NCI-H128 (cell line): Measurements from ENCODE around the gene PHF21A.

Experiments used
- DNase-seq: peaks from one replicate; lab custom pipeline; 2025; ENCODE audit not compliant: unreplicated experiment; lab: John Stamatoyannopoulos, UW

PHF21A gene

DNA sequence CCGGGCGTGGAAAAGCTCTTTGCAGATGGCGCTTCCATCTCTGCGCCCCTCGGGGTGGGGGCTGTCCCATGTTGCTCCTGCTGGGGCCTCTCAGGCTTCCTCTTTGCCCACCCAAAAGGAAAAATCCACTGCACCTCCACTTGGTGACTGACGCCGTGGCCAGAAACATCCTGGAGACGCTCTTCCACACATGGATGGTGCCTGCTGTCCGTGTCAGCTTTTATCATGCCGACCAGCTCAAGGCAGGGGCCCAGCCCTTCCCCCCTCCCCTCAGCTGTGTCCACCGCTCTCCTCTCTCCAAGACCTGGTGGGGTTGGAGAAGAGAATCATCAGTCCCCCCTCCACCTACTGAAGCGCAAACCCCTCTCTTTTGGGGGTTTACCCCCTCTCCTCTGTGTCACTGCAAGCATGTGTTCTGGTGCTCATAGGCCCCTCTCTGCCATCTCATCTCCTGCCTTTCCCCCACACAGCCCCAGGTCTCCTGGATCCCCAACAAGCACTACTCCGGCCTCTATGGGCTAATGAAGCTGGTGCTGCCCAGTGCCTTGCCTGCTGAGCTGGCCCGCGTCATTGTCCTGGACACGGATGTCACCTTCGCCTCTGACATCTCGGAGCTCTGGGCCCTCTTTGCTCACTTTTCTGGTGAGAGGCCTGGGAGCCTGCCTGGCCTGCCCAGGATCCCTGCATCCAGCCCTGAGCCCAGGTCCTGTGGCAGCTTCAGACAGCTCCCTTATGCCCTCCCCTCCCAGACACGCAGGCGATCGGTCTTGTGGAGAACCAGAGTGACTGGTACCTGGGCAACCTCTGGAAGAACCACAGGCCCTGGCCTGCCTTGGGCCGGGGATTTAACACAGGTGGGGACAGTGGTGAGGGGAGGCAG is 197.0 kb downstream of the PHF21A start:
- DNase-seq = no peak

DNA sequence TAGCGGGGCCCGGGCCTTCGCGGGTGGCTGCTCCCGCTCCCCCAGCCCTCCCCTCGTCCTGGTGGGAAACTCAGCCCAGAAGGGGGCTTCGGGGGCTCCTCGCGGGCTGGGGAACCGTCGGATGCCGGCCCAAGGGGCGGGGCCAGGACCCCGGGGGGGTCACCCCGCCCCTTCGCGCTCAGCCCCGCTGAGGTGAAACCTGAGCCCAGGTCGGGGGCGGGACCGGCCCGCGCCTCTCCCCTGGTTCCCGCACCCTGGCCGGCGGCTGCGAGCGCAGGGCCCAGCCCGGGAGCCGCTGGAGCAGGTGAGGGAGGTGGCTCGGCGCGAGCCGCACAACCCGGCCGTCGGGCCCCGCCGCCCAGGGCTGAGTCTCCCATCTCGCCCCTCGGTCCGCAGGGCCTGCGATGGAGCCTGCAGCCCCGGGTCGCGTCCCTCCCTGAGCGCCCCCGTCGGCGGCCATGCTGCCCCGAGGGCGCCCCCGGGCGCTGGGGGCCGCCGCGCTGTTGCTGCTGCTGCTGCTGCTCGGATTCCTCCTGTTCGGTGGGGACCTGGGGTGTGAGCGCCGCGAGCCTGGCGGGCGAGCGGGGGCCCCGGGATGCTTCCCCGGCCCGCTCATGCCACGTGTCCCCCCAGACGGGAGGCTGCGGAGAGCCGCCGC is 198.7 kb downstream of the PHF21A start, which contains the start of gene LARGE2:
TSS of gene LARGE2 (plus strand) at position 232 of the 658 bp plus-strand sequence. CDS start at position 459, 227 bp downstream.
- DNase-seq = peak; percentile 40

DNA sequence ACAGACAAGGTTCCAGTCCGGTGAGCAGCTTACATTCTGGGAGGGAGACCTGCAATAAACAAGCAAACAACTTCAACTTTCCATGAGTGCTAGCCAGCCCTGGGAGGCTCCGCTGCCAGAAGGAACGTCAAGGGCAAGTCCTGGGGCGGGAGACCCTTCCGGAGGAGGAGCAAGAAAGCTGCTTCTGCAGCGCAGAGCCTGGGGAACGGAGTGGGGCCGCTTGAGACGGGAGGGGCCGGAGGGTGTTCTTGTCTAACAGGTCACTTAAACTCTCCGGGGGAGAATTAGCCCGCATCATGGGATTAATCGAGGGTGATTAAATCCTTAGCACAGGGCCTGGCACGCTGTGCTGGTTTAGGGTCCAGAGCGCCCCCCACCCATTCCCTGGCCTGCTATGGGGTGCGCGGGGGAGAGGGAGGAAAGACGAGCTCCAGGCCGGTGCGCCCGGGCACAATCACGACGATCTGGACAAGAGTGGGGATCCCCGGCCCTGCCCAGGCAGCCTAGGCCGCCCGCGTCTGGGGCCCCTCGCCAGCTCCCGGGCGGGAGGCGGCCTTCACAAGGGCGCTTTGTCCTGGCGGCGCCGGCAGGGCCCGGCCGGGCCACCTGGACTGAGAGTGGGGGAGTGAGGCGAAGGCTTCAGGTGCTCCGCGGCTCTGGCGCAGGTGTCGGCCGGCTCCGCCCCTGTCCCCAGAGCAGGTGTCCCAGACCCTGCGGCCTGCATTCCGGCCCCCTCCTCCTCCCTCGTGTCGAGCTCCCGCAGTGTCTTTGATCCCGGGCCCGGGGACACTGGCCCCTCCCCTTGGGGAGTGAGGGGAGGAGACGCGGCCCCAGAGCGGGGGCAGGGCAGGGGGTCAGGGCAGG is 199.5 kb downstream of the PHF21A start:
- DNase-seq = peak; percentile 59

DNA sequence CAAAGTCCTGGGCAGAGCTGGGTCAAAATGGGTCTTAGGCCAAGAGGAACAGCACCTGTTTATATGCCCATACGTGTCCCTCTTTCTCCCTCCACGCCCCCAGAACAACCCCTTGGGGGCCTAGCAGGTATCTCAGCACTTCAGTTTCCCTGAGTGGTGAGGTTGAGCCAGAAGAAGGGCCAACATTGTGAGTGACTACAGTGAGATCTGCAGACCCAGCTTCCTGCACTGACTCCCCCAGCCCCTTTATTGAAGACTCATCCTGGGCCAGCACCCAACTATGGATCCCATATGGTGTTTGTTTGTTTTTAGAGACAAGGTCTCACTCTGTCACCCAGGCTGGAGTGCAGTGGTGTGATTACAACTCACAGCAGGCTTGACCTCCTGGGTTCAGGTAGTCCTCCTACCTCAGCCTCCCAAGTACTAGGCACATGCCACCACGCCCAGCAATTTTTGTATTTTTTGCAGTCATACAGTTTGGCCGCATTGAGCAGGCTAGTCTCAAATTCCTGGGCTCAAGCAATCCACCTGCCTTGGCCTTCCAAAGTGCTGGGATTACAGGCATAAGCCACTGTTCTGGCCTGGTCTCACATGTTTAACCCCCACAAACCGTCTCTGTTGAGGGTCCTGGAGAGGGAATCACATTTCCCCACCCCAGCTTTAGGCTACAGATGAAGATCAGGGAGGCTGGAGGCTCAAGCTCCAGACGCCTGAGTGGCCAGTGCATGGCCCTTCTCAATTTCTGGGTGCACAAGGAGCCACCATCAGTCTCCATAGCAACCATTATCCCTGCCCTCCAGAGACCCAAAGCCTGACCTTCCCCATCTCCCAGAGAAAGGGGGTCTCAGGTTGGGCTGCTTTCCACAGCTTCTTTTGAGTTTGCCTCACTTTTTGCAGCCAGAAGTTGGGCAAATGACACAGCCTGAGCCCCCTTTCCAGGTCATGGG is 200.4 kb downstream of the PHF21A start:
- no peak for DNase-seq

DNA sequence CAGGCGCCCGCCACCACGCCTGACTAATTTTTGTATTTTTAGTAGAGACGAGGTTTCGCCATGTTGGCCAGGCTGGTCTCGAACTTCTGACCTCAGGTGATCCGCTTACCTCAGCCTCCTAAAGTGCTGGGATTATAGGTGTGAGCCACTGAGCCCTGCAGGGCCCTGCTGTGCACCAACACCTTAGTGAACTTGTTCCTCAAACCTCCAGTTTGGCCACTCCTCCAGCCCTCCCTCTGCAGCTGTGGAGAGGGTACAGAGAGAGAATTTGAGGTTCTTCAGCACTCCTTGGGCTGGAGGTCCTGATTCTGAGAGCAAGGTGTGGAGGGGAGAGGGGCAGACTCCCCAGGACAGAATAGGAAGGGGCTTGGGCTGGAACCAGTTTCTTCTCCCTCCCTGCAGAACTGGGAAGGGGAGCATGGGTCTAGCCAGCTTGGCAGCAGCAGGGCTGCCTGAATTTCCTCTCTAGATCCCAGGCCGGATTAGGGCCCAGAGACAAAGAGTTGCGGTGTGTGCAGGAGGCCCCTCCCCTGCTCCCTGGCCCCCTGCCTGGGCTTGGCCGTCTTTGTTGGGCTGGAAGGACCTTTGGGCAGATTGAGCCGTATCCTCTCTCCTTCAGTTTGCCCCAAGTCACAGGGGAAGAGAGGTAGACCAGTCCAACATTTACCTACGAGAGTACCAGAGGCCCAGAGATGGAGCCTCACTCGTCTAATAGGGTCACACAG is 201.3 kb downstream of the PHF21A start:
- DNase-seq = no peak

DNA sequence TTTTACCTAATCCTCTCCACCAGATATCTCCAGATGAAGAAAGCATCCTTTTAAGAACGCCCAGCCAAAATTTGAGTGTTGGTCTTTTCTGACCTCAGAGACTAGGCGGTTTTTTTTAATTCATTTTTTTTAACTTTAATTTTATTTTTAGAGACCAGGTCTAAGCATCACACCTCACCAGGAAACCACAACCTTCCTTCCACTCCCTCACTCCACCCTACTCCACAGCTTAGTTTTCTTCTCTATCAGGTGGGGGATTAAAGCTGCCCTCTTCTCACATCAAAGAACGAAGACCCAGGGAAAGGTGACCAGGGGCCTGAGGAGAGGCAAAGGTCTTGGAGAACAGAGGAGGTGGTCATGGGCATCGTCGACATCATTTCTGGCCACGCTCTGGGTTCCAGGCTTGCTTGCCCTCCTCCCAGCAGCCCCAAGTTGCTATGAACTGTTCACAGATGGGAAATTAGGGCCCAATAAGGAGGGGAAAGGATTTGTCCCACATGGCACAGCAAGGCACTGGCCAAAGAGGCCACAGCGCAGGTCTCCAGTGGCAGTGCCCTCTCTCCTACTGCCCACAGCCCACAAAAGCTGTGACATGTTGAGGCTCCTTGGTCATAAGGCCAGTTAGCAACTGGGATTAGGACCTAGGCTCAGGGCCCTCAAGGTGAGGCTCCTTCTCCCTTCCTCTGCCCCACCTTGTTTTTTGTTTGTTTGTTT is 202.1 kb downstream of the PHF21A start:
- DNase-seq = no peak

DNA sequence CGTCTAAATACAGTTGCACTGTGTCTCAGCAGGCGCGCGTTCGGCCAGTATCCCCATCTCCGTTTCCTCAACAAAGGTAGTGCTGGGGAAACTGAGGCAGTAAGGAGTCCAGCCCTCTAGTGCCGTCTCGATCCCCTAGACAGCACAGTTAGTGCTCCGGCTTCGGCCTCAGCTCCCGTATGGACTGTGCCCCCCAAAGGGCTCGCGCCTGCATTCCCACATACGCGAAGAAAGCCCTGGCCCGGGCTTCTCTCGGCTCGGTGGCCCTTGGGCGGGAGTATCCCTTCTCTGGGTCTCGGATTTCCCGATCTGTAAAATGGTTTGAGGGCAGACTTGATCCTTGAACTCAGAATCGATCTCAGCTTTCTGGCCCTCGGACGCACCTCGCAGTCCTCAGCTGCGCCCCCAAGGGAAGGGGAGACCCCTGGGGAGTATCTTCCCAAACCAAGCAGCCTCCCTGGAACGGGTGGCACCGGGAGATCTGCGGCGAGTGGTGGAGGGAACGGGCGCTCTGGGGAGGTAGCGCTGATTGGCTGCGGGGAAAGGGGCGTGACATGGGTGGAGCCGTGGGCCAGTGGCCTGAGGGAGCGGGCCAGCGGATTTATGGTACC is 202.8 kb downstream of the PHF21A start:
- peak; percentile 49 for DNase-seq

DNA sequence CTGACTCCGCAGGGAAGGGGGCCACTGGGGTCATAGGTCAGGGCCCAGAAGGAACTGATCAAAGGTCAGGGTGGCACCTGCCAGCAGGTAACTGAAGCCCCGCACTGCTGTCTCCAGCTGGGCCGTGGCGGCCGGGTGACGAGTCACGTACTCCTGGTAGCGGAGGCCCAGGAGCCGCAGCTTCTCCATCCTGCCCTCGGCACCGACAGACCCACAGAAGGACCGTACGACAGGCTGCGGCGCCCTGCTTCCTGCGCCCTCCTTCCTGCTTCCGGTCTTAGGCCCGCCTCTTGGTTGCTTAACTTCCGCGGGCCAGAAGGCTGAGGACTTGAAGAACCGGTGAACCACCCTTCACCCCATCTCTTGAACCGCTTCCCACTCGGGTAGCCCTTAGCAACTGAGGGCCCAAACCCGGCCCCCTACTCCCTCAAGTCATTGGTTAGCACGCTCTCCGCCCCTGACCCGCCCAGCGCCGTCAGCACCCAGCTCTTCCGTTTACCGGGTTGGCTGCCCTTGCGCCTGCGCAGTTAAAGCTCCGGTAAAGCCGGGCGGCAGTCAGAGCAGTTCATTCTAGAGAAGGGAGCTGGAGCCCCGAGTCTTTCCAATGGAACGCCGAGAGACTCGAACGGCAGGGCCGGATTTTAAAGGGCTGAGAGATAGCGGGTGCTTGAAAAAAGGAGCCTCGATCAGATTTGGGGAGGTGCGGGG is 203.5 kb downstream of the PHF21A start, which contains the start of gene PEX16:
TSS of gene PEX16 (minus strand) at position 255 of the 708 bp plus-strand sequence. CDS start at position 189, 66 bp downstream.
- peak; percentile 92 for DNase-seq

DNA sequence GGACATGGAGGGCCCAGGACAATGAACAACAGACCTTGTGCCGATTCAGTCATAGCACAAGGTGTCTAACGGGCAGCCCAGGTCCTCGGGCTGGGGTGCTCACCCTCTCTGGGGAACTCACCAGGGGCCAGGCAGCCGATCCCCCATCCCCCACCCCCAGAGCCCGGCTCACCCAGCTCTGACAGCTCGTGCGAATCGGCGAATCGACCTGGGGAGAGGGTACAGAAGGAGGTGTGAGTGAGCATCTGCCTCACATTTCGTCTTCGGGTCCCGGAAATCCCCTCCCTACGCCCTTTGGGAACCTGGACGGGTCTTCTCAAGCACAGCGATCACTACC is 204.0 kb downstream of the PHF21A start:
- no peak for DNase-seq

DNA sequence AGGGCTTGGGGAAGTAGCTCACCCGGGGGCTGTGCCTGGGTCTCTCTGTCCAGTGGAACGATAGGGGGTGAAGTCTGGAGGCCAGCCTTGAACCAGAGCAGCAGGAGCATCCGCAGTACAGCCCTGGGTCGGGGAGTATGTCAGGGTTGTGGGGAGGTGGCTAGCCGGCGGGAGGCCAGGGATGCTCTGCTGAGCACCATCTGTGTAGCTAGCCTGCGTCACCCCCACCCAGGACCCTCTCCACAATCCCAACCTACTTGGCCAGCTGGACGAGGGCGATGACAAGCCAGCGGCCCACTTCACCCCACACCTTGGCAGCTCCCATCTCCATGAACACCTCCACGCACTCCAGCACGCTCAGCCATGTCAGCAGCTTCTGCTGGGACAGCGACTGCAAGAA is 205.8 kb downstream of the PHF21A start:
- DNase-seq = no peak

DNA sequence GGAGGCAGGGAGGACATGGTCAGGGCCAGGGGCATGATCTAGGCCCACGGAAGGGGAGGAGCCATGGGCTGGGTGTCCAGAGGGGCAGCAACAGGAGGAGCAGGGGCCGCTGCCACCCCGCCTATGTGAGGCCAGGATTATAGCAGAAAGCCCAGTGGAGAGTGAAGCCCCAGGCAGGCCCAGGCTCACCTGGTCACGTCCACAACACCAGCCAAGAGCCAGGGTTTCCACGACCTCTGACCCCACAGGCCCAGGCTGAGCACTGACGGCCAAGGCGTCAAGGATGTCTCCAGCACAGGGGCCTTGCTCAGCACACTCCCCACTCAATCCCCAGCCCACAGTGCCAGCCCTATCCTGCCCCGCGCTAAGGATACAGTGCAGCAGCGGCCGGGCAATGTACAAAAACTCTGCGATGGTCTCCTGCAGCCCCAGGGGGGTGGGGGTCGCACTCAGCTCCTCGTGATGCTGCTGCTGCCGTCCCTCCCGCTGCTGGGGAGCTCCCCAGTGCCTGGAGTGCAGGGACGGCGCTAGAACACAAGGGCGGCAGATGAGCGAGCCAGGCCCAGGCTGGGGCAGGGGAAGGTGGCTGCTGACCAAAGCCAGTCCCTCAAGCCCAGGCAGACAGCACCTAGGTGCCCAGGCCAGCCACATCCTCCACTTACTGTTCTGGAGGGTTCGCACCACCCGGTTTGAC is 207.2 kb downstream of the PHF21A start:
- DNase-seq = no peak

DNA sequence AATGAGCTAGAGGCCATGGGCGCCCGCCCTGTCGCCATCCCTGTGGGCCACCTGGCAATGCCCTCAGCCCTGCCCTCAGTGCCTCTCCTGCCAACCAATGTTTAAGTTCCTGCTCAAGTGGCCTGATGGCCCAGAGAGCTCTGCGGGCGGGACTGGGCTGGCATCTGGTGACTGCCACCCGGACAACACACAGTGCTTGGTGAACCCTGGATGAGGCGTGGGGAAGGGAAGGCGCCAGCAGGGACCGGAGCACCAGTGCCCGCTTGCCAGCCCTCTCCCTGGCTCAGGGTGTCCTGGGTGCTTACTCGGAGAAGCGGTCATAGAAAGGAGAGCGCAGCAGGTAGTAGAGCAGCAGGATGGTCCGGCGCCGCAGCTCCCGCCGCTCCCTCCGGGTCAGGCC is 207.7 kb downstream of the PHF21A start:
- no peak for DNase-seq

DNA sequence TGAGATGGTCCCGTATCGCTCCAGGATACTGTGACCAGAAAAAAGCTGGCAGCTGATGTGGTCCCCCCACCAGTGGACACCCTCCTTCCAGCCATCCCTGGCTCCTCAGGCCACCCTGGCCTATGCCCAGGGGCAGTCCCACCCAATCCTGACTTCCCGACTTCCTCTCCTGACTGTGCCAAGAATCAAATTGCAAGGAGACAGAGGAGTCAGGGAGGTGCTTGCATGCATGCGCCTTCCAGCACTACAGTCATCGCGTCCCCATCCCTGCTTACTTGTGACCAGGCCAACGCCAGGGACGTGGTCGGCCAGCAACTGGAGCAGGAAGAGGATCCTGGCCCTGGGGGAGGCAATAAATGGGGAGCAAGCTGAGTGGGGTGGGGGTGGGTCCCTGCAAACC is 210.6 kb downstream of the PHF21A start:
- DNase-seq = no peak

DNA sequence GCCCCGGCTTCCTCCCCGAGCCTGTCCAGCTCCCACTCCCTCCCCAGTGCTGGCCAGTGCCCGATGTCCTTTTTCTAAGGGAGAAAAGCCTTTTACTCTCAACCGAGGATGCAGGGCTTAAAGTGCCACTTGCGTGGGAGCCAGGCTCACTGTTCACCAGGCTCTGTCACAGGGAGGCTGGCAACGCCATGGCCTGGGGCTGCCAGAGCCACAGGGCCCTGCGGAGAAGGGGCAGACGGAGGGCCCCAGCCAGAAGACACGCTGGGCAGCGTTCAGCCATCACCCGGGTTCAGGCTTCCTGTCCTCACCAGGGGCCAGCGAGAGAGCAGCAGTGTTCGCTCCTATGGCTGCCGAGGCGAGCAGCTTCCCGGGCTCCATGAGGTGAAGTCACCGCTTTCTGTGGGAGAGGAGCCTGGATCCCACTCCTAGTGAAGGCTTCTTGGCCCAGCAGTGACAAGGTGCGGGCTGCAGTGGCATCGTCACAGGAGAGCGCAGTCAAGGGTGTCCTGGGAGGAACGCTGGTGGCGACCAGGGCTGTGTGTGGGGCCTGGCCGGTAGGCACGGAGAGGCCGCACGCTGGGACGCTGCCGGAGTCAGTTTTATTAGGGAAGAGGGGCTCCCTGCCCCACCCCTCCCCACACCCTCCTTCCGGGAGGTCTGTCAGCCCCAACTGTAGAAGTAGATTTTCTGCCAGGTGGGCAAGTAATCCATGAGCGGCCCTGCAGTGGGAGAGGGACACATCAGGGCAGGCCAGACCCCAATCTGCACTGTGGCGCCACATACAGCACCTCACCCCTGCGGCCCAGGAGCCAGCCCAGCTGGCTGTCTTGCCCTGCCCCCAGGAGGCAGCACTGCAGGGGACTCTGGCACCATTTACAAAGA is 211.4 kb downstream of the PHF21A start:
- no peak for DNase-seq

DNA sequence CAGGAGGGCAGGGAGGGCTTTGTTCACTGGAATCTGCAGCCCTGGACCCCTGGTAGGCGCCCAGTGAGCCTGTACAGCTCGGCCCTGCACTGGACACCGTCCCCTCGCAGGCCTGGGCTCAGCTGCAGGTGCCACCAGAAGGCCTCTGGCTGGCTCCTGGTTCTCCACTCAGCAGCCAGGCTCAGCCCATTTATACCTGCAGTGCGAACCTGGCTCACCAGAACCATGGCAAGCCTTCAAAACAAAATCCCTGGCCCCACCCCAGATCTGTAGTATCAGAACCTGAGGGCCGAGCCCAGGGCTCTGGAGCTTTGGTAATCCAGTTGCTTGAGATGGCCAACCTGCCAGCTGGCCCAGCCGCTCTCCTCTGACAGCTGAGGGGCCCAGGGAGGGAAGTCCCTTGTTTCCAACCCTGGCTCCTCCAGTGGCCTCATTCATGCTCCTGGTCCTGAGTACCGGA is 213.3 kb downstream of the PHF21A start:
- no peak for DNase-seq

DNA sequence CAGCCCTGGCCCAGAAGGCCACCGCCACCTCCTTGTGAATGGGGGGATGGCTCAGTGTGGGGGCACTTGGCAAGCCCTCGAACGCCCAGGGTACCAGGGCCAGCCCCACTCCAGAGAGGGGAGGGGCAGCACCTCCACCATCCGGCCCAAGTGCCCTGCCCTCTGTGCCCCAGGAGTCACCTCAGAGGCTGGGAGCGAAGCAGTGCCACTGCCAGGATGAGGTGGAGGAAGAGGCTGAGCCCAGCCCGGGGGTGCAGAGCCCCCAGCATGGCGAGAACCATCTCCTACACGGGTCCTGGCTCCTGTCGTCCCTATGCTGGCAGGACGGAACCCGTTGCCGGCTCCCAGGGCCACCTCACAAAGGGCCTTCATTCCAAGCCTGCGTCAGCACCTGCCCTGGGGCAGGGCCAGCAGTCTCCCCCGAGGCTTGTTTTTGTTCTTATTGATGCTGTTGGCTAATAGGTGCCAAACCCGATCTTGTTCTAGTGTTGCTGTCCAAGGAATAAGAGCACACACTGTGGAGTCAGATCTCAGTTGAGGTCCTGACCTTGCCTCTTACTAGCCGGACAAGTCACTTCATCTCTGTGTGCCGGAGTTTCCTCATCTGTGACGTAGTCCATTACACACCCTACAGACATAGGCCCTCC is 214.2 kb downstream of the PHF21A start, which contains the start of gene FREY1:
TSS of gene FREY1 (minus strand) at position 307 of the 647 bp plus-strand sequence. CDS start at position 281, 26 bp downstream.
- no peak for DNase-seq
